RWPE1 (cell line): ENCODE results near the gene OR6K2.
"Not testable (repeated sequence)": the region's sequence is repeated elsewhere in the genome, so short reads cannot be mapped to it uniquely, and the experiment has no call there.

Source experiments
- CTCF ChIA-PET: fragments of 350-600 bp; sonication (Branson Sonifier 250); formaldehyde crosslinking; extraction: SDS; loops from one replicate; lab custom pipeline; 2021; lab: Yijun Ruan, JAX
- POLR2A ChIA-PET: fragments of 400-600 bp; formaldehyde crosslinking; extraction: SDS; loops from one replicate; lab custom pipeline; 2020; ENCODE audit warnings: antibody characterized with exemption; ENCODE audit not compliant: low non-redundant PET; lab: Yijun Ruan, JAX
- DNase-seq: peaks from one replicate; pipeline ENCODE4 v3.0.0; 2012; ENCODE audit warnings: low spot score
- H3K27ac ChIP-seq: fragments of 450-650 bp; 2 replicates; pipeline ENCODE4 v1.5.1; 2017
- TF ChIP-seq, protein P1 (sequence below): fragments of 450-650 bp; conservative IDR thresholded peaks from 2 replicates; pipeline ENCODE4 v1.5.1; 2017; ENCODE audit warnings: low read depth, mild to moderate bottlenecking

OR6K2 gene

DNA sequence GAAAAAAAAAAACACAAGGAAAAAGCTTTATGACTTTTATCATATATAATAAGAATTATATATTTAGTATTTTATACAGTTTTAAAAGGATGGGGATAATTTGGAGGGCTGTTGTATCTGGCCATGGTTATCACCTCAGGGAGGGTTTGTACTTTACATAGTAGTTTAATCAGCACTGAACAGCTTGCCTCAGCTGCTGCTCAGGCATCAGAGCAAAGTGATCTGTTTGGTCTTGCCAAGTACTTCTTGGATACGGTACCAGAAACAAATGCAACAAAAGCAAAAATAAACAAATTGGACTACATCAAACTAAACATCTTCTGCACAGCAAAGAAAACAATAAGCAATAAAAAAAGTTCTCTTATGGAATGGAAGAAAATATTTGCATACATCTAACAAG, 11.3 kb downstream of the OR6K2 start:
- no peak overlapping the region for H3K27ac ChIP-seq
- no peak for DNase-seq
- CTCF ChIA-PET: no interaction called here
- POLR2A ChIA-PET: no interaction called here
- TF ChIP-seq, protein P1, sequence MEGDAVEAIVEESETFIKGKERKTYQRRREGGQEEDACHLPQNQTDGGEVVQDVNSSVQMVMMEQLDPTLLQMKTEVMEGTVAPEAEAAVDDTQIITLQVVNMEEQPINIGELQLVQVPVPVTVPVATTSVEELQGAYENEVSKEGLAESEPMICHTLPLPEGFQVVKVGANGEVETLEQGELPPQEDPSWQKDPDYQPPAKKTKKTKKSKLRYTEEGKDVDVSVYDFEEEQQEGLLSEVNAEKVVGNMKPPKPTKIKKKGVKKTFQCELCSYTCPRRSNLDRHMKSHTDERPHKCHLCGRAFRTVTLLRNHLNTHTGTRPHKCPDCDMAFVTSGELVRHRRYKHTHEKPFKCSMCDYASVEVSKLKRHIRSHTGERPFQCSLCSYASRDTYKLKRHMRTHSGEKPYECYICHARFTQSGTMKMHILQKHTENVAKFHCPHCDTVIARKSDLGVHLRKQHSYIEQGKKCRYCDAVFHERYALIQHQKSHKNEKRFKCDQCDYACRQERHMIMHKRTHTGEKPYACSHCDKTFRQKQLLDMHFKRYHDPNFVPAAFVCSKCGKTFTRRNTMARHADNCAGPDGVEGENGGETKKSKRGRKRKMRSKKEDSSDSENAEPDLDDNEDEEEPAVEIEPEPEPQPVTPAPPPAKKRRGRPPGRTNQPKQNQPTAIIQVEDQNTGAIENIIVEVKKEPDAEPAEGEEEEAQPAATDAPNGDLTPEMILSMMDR: no peak

DNA sequence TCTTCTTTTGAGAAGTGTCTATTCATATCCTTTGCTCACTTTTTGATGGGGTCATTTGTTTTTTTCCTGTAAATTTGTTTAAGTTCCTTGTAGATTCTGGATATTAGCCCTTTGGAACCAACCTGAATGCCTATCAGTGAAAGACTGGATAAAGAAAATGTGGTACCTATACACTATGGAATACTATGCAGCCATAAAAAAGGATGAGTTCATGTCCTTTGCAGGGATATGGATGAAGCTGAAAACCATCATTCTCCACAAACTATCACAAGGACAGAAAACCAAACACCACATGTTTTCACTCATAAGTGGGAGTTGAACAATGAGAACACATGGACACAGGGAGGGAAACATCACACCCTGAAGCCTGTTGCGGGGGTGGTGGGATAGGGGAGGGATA, 12.1 kb downstream of the OR6K2 start:
- CTCF ChIA-PET, DNase-seq, POLR2A ChIA-PET, H3K27ac ChIP-seq: not testable (repeated sequence)

DNA sequence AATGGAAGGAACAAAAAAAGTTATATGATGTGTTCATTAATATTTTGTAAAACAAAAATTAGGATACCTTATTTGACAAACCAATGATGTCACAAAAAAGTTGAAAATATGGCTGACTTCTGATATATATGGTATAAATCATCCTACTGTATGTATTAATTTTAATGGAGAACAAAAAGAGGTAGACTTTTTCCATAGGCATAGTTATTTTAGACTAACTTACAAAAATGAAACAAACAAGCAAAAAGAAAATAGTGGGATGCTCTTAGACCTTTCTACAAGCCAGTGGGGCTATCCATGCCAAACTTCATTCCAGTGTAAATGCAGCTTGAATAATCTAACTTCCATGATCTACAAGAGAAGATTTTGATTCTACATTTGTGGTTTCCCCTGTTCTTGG, 13.4 kb downstream of the OR6K2 start:
- ChIA-PET POLR2A (no interaction called here), CTCF (interaction anchor here (0.6 to 0.8 kb wide), 3 partner anchors 376 to 996 kb away, joined by 4 to 5 read pairs (median 5); no protein-coding TSS in a partner anchor)
- DNase-seq: no peak
- H3K27ac ChIP-seq: no peak overlapping the region
- TF ChIP-seq, protein P1: no peak

DNA sequence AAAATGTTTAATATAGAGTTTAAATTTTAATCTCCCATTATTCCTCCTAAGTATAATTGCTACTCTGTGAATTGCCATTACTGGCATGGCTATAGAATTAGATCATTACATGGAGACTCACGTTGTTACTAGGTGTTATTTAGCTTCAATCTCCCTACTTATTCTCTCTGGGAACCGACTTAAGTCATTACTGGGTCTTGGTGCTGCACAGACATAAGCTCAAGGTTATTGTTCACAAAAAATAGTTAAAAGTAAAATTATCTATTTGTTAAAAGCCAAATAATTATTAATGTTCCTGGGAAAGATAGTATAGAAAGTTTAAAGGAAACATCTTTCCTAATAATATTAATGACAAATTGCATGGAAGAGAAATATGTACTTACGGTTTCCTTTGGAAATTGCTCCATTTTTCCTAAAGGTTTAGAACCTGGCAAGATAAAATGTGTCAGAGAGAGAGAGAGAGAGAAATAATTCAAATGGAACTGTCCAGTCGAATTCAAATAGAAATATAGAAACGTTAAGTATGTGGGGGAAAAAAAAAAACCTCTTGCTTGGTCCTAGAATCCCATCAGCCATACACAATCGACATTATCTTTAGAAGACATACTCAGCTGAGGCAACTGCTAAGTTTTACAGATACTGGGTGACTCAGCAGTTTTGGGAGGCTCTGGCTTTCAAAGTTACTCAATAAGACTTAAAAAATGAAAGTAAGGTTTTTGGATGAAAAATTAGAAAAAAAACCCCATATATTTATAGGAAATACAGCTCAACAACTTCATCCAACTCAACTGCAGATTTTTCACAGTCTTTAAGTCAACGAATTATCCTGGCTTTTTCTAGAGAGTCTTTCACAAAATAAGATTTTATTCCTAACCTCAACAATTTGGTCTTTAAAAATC, 14.1 kb downstream of the OR6K2 start, which contains the start of gene SPTA1:
TSS of gene SPTA1 (minus strand) at position 605 of the 899 bp plus-strand sequence. CDS start at position 407, 198 bp downstream.
- ChIA-PET POLR2A (no interaction called here), CTCF (interaction anchor here (0.6 to 0.8 kb wide), 3 partner anchors 375 to 995 kb away, joined by 4 to 5 read pairs (median 5); no protein-coding TSS in a partner anchor)
- TF ChIP-seq, protein P1: no peak
- H3K27ac ChIP-seq: no peak within 1 kb of the TSS
- no peak for DNase-seq

DNA sequence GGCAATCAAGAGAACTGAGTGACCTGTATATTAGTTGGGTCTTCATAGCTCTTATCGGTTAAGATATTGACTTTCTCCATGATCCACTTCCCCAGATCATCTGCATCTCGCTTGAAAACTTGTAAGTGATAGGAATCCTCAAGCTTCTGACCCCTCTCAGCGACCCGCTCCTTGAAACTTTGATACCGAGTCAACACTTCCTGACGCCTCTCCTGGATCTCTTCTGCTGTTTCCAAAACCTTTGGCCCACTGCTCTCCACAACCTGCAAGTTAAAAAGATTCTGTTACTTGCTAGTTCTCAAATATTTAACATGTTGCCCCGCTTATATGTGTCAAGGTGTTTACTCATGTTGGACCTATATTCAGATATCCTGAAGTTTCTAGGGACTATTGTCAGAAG, 15.4 kb downstream of the OR6K2 start:
- POLR2A ChIA-PET: no interaction called here
- H3K27ac ChIP-seq: no peak overlapping the region
- TF ChIP-seq, protein P1: no peak
- CTCF ChIA-PET: no interaction called here
- no peak for DNase-seq

DNA sequence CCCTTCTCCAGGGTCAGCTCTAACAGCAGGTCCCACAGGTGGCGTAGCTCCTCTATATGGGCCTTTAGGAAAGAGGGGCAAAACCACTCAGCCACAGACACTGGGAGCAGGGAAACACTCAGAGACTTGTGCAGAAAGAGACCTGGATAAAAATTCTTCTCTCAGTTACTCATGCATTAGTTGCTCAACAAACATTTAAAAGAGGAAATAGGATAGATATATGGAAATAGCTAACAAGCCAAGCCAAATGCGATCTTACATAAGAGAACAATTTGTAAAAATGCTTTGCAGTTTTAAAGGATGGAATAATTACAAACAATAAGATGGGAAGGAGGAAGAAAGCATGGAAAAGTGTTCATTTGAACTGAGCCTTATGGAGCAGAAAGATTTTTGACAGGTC, 18.8 kb downstream of the OR6K2 start:
- DNase-seq: no peak
- CTCF ChIA-PET: interaction anchor here (0.7 kb wide), 1 partner anchor 587 kb away, joined by 5 read pairs; no protein-coding TSS in a partner anchor
- TF ChIP-seq, protein P1: no peak
- no peak overlapping the region for H3K27ac ChIP-seq
- POLR2A ChIA-PET: no interaction called here

DNA sequence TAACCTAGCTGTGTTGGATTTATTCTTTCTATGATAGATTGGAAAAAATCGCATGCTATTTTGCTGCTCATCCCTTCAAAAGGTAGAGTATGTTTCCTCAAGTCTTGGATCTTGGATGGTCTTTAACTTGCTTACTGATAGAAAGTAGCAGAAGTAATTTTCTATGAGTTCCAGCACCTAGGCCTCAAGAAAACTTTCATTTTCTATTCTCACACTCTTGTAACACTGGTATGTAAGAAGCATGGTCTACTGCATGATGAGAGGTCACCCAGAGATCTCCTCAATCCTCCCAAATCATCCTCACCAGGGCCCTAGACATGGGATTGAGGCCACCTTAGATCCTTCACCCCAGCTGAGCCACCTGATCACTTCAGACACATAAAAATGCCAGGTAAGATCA, 21.2 kb downstream of the OR6K2 start:
- ChIA-PET POLR2A (no interaction called here), CTCF (no interaction called here)
- no peak overlapping the region for H3K27ac ChIP-seq
- DNase-seq: no peak
- TF ChIP-seq, protein P1: no peak
